Measurements from ENCODE around the gene CBX4. TPM values are rescaled to one million over a fixed set of nuclear protein-coding genes. Genes with fewer than 3 reads are reported as not detected.
A peak's percentile ranks its signal among the peaks of the same experiment; 100 is the strongest.

The CBX4 gene
- total and polyA plus RNA-seq, 2 of the 13 experiments (the other 11 are each of a cell fraction or from before 2014, with no cell fraction given) = 25.8 to 50.8 TPM

DNA sequence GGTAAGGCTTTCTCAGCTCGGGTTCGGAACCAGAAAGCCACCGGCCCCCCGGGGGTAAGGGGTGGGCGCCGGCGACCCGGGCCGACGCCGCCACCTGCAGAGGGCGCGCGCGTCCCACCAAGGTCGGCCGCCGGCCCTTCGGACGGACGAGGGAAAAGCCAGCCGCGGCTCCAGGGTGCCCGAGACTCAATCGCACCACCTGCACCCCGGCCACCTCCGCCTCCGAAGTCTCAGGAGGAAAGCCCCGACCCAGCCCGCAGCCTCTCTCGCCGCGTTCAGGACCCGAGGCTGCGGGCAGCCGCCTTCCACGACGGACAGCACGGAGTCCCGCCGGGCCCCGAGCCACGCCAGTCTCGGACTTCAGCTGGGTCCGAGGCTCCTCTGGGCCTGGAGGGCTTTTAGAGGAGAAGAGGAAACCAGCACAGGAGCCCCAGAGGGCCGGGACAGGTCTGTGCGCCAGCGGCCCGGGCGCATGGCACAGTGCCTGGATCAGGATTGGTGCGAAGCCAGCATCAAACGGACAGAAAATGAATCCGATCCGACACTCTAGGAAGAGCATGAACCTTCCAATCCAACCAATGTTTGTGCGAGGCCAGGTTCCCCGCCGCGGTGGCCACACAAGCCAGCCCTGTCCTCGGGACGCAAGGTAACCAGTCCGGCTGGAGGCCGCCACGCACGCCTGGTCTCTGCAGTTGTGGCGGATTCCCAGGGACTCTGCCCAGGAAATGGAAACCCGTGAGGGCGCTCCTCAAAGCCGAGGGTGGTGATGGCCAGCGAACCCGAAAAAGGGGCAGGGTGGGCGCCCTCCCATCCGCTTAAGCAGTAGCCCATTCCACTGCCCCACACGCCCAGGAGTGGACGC is 49.1 kb downstream of the CBX4 start (continued):
- no peak for TF ChIP-seq GATA4 (IDR thresholded peaks at IDR 0.05; ENCODE audit: borderline replicate concordance, low read depth)
- no peak for TF ChIP-seq RFXANK (CRISPR knock-in tag; IDR thresholded peaks at IDR 0.05)
- TF ChIP-seq, protein P1, sequence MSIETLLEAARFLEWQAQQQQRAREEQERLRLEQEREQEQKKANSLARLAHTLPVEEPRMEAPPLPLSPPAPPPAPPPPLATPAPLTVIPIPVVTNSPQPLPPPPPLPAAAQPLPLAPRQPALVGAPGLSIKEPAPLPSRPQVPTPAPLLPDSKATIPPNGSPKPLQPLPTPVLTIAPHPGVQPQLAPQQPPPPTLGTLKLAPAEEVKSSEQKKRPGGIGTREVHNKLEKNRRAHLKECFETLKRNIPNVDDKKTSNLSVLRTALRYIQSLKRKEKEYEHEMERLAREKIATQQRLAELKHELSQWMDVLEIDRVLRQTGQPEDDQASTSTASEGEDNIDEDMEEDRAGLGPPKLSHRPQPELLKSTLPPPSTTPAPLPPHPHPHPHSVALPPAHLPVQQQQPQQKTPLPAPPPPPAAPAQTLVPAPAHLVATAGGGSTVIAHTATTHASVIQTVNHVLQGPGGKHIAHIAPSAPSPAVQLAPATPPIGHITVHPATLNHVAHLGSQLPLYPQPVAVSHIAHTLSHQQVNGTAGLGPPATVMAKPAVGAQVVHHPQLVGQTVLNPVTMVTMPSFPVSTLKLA (IDR thresholded peaks at IDR 0.05) = no peak
- TF ChIP-seq GZF1 (CRISPR knock-in tag; IDR thresholded peaks at IDR 0.05) = no peak; the same call in 1 of the 2 replicates
- no peak for TF ChIP-seq NR2F1 (CRISPR knock-in tag; IDR thresholded peaks at IDR 0.05)
- TF ChIP-seq ZNF547 (CRISPR knock-in tag; IDR thresholded peaks at IDR 0.05) = no peak
- TF ChIP-seq, protein P2, sequence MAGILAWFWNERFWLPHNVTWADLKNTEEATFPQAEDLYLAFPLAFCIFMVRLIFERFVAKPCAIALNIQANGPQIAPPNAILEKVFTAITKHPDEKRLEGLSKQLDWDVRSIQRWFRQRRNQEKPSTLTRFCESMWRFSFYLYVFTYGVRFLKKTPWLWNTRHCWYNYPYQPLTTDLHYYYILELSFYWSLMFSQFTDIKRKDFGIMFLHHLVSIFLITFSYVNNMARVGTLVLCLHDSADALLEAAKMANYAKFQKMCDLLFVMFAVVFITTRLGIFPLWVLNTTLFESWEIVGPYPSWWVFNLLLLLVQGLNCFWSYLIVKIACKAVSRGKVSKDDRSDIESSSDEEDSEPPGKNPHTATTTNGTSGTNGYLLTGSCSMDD (CRISPR knock-in tag; IDR thresholded peaks at IDR 0.05) = no peak
- no peak for TF ChIP-seq ZNF75D (CRISPR knock-in tag; IDR thresholded peaks at IDR 0.05; ENCODE audit: borderline replicate concordance)
- TF ChIP-seq, protein P3, sequence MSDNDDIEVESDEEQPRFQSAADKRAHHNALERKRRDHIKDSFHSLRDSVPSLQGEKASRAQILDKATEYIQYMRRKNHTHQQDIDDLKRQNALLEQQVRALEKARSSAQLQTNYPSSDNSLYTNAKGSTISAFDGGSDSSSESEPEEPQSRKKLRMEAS (IDR thresholded peaks at IDR 0.05) = peak; percentile 79
- TF ChIP-seq KMT2A (CRISPR knock-in tag; IDR thresholded peaks at IDR 0.05) = no peak; the same call in 1 of the 2 replicates
- no peak; the same call in none of the 2 replicates for TF ChIP-seq ZFX (CRISPR knock-in tag; IDR thresholded peaks at IDR 0.05; ENCODE audit: low read depth)
- no peak for TF ChIP-seq ZNF20 (CRISPR knock-in tag; IDR thresholded peaks at IDR 0.05)
- TF ChIP-seq, protein P4, sequence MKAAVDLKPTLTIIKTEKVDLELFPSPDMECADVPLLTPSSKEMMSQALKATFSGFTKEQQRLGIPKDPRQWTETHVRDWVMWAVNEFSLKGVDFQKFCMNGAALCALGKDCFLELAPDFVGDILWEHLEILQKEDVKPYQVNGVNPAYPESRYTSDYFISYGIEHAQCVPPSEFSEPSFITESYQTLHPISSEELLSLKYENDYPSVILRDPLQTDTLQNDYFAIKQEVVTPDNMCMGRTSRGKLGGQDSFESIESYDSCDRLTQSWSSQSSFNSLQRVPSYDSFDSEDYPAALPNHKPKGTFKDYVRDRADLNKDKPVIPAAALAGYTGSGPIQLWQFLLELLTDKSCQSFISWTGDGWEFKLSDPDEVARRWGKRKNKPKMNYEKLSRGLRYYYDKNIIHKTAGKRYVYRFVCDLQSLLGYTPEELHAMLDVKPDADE (CRISPR knock-in tag; IDR thresholded peaks at IDR 0.05) = no peak
- no peak for TF ChIP-seq ZFP90 (CRISPR knock-in tag; IDR thresholded peaks at IDR 0.05; ENCODE audit: borderline replicate concordance)
- no peak for TF ChIP-seq WIZ (CRISPR knock-in tag; IDR thresholded peaks at IDR 0.05)
- TF ChIP-seq MTF1 (CRISPR knock-in tag; IDR thresholded peaks at IDR 0.05) = no peak
- TF ChIP-seq NPAS2 (CRISPR knock-in tag; IDR thresholded peaks at IDR 0.05; ENCODE audit: borderline replicate concordance) = no peak
- no peak for TF ChIP-seq SOX6 (IDR thresholded peaks at IDR 0.05)
- no peak; the same call in 1 of the 2 replicates for TF ChIP-seq SOX6 (CRISPR knock-in tag; IDR thresholded peaks at IDR 0.05)
- no peak for TF ChIP-seq ZNF550 (CRISPR knock-in tag; IDR thresholded peaks at IDR 0.05; ENCODE audit: borderline replicate concordance)
- no peak for TF ChIP-seq DNMT3B (CRISPR knock-in tag; conservative IDR thresholded peaks at IDR 0.05)
- TF ChIP-seq MAFG (CRISPR knock-in tag; IDR thresholded peaks at IDR 0.05) = no peak
- no peak for TF ChIP-seq ZC3H4 (CRISPR knock-in tag; IDR thresholded peaks at IDR 0.05; ENCODE audit: borderline replicate concordance)
